Measurements from ENCODE around the gene PHRF1. TPM values are rescaled to one million over a fixed set of nuclear protein-coding genes. Genes with fewer than 3 reads are reported as not detected.

PHRF1 gene
- total RNA-seq, 1 donor from 2014 or later, result 21.1 TPM

- FAIRE-seq (no peak), DNase-seq (ENCODE audit: low read depth) (no peak)
- Histone ChIP-seq H3K36me3 (ENCODE audit: control insufficient read depth, insufficient read depth, low read length) (peaks cover 14% of the 10 kb centered on the region), H3K4me3 (ENCODE audit: low read depth, low read length) (no peak overlapping the region), H3K27me3 (ENCODE audit: control insufficient read depth, insufficient read depth, low read length) (no peaks in the 10 kb centered on the region)
- no peak for TF ChIP-seq CTCF (IDR thresholded peaks at IDR 0.05; ENCODE audit: insufficient read depth, low read length, severe bottlenecking)
Observed at GRCh38 chr11:656426-656825, 80.2 kb downstream of the PHRF1 start.

GRCh38 chr11:656866-657265 lies 80.6 kb downstream of the PHRF1 start:
- Histone ChIP-seq H3K27me3 (ENCODE audit: control insufficient read depth, insufficient read depth, low read length) (no peaks in the 10 kb centered on the region), H3K36me3 (ENCODE audit: control insufficient read depth, insufficient read depth, low read length) (peaks cover 16% of the 10 kb centered on the region), H3K4me3 (ENCODE audit: low read depth, low read length) (no peak overlapping the region)
- FAIRE-seq, result no peak
- TF ChIP-seq CTCF (IDR thresholded peaks at IDR 0.05; ENCODE audit: insufficient read depth, low read length, severe bottlenecking), result no peak
- no peak for DNase-seq (ENCODE audit: low read depth)

- DNase-seq (ENCODE audit: low read depth), result no peak
- no peak for FAIRE-seq
- no peak for TF ChIP-seq CTCF (IDR thresholded peaks at IDR 0.05; ENCODE audit: insufficient read depth, low read length, severe bottlenecking)
- H3K4me3 ChIP-seq (ENCODE audit: low read depth, low read length), result no peak overlapping the region
- H3K36me3 ChIP-seq (ENCODE audit: control insufficient read depth, insufficient read depth, low read length), result peaks cover 20% of the 10 kb centered on the region
- no peaks in the 10 kb centered on the region for H3K27me3 ChIP-seq (ENCODE audit: control insufficient read depth, insufficient read depth, low read length)
Observed at GRCh38 chr11:657691-658126, 81.4 kb downstream of the PHRF1 start.

- no peak for TF ChIP-seq CTCF (IDR thresholded peaks at IDR 0.05; ENCODE audit: insufficient read depth, low read length, severe bottlenecking)
- DNase-seq (ENCODE audit: low read depth) (no peak), FAIRE-seq (no peak)
- peaks cover 16% of the 10 kb centered on the region for H3K36me3 ChIP-seq (ENCODE audit: control insufficient read depth, insufficient read depth, low read length)
- H3K4me3 ChIP-seq (ENCODE audit: low read depth, low read length), result no peak overlapping the region
- H3K27me3 ChIP-seq (ENCODE audit: control insufficient read depth, insufficient read depth, low read length), result no peaks in the 10 kb centered on the region
Observed at GRCh38 chr11:659532-660085, 83.3 kb downstream of the PHRF1 start.

GRCh38 chr11:660281-660680 lies 84.0 kb downstream of the PHRF1 start:
- FAIRE-seq, result no peak
- Histone ChIP-seq H3K4me3 (ENCODE audit: low read depth, low read length) (no peak overlapping the region), H3K27me3 (ENCODE audit: control insufficient read depth, insufficient read depth, low read length) (no peaks in the 10 kb centered on the region), H3K36me3 (ENCODE audit: control insufficient read depth, insufficient read depth, low read length) (peaks cover 16% of the 10 kb centered on the region)
- DNase-seq (ENCODE audit: low read depth), result no peak
- TF ChIP-seq CTCF (IDR thresholded peaks at IDR 0.05; ENCODE audit: insufficient read depth, low read length, severe bottlenecking), result no peak
